Peyer's patch (tissue), 4 donors: Measurements from ENCODE around the gene PFKP.

Experiments
- POLR2A ChIP-seq, 2 donors: fragments of 450-650 bp; IDR thresholded peaks; one replicate each; pipeline ENCODE4 v1.5.1; 2017; ENCODE audit warnings: antibody characterized with exemption in 2 of 2, mild to moderate bottlenecking in 2 of 2, moderate library complexity in 2 of 2
- TF ChIP-seq, protein P1 (sequence below), 6 experiments: fragments of 450-650 bp in 4 of 6; fragments of 200-600 bp in 2 of 6; sonication (generic) in 1 of 6; IDR thresholded peaks; one replicate each; pipeline ENCODE4 v1.5.1; 2017 to 2019; ENCODE audit warnings: antibody characterized with exemption in 6 of 6, mild to moderate bottlenecking in 3 of 6, moderate library complexity in 1 of 6

GRCh38 chr10:3043512-3044368, 23.6 kb upstream of the PFKP start:
- TF ChIP-seq, protein P1, sequence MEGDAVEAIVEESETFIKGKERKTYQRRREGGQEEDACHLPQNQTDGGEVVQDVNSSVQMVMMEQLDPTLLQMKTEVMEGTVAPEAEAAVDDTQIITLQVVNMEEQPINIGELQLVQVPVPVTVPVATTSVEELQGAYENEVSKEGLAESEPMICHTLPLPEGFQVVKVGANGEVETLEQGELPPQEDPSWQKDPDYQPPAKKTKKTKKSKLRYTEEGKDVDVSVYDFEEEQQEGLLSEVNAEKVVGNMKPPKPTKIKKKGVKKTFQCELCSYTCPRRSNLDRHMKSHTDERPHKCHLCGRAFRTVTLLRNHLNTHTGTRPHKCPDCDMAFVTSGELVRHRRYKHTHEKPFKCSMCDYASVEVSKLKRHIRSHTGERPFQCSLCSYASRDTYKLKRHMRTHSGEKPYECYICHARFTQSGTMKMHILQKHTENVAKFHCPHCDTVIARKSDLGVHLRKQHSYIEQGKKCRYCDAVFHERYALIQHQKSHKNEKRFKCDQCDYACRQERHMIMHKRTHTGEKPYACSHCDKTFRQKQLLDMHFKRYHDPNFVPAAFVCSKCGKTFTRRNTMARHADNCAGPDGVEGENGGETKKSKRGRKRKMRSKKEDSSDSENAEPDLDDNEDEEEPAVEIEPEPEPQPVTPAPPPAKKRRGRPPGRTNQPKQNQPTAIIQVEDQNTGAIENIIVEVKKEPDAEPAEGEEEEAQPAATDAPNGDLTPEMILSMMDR (IDR thresholded peaks at IDR 0.05) = peak in 4 of 6 experiments; percentile 63 to 89 (median 85)
- TF ChIP-seq POLR2A (IDR thresholded peaks at IDR 0.05) = no peak
